AG04450 (cell line): ENCODE results near the gene LEPR. TPM values are rescaled to one million over a fixed set of nuclear protein-coding genes. Genes with fewer than 3 reads are reported as not detected.
A peak's percentile ranks its signal among the peaks of the same experiment; 100 is the strongest.

Experiments used
- CTCF ChIA-PET: fragments of 300-600, 350-600 bp; formaldehyde crosslinking; extraction: SDS; loops from one replicate; lab custom pipeline; 2022; ENCODE audit warnings: antibody characterized with exemption, inconsistent platforms; lab: Charles Lee
- POLR2A ChIA-PET: fragments of 350-600 bp; formaldehyde crosslinking; extraction: SDS; loops from one replicate; lab custom pipeline; 2021; ENCODE audit warnings: antibody characterized with exemption, inconsistent platforms; lab: Yijun Ruan, JAX
- DNase-seq: peaks from one replicate; pipeline ENCODE4 v3.0.0-alpha.2; 2011; ENCODE audit warnings: low read depth, low spot score
- H3K27ac ChIP-seq: one replicate; pipeline ENCODE4 v1.5.1; 2012; ENCODE audit warnings: low read depth, low read length, control low read depth
- H3K27me3 ChIP-seq: one replicate; pipeline ENCODE4 v1.6.0; 2012; ENCODE audit warnings: low read length; ENCODE audit not compliant: control insufficient read depth, insufficient read depth
- H3K4me3 ChIP-seq: 2 replicates; pipeline ENCODE4 v1.5.1; 2011; ENCODE audit warnings: mild to moderate bottlenecking, low read depth, low read length, control low read depth
- H3K9me3 ChIP-seq: 2 replicates; pipeline ENCODE4 v1.5.1; 2012; ENCODE audit warnings: low read length; ENCODE audit not compliant: control insufficient read depth, insufficient read depth
- polyA plus RNA-seq: library from polyadenylated mRNA; depleted of rRNA; stranded (reverse); fragments of >200 nt; gene quantifications from 2 replicates; pipeline ENCODE4 v1.2.3, GENCODE V29; 2011
- TF ChIP-seq, protein P1 (sequence below): IDR thresholded peaks from 2 replicates; pipeline ENCODE4 v1.5.1; 2011; ENCODE audit warnings: low read depth, low read length, control low read depth, inconsistent platforms

The LEPR gene
- polyA plus RNA-seq, 1 experiment, result 11.1 TPM

DNA sequence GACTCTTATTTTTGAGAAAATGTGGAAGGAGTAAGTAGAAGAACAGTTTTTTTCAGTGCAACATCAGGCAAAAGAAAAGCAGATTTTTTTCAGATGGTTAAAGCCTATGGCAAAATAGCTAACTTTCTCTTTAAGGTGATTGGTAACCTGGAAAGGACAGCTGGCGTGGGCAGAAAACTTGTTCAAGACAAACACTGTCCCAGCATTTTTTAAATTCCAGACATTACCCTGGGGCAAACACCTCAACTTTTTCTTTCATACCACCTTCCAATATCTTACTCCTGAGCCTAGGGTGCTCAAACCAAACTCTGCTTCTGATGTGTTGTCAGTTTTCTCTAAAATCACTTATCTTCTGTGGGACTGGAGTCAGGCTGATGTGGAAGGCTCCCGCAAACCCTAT is 2.7 kb upstream of the LEPR start:
- H3K9me3 ChIP-seq, result no peaks in the 10 kb centered on the region
- no peaks in the 10 kb centered on the region for H3K27me3 ChIP-seq
- POLR2A ChIA-PET, result no interaction called here
- no peak overlapping the region for H3K27ac ChIP-seq
- DNase-seq, result no peak
- TF ChIP-seq, protein P1, sequence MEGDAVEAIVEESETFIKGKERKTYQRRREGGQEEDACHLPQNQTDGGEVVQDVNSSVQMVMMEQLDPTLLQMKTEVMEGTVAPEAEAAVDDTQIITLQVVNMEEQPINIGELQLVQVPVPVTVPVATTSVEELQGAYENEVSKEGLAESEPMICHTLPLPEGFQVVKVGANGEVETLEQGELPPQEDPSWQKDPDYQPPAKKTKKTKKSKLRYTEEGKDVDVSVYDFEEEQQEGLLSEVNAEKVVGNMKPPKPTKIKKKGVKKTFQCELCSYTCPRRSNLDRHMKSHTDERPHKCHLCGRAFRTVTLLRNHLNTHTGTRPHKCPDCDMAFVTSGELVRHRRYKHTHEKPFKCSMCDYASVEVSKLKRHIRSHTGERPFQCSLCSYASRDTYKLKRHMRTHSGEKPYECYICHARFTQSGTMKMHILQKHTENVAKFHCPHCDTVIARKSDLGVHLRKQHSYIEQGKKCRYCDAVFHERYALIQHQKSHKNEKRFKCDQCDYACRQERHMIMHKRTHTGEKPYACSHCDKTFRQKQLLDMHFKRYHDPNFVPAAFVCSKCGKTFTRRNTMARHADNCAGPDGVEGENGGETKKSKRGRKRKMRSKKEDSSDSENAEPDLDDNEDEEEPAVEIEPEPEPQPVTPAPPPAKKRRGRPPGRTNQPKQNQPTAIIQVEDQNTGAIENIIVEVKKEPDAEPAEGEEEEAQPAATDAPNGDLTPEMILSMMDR, result no peak
- CTCF ChIA-PET, result interaction anchor here (1.6 to 3.2 kb wide), 2 partner anchors 13 to 270 kb away, joined by 6 to 13 read pairs; no protein-coding TSS in a partner anchor
- H3K4me3 ChIP-seq, result no peak overlapping the region

- H3K27ac ChIP-seq, result no peak overlapping the region
- H3K9me3 ChIP-seq, result no peaks in the 10 kb centered on the region
- DNase-seq, result no peak
- POLR2A ChIA-PET, result no interaction called here
- CTCF ChIA-PET, result interaction anchor here (0.6 to 3.2 kb wide), 4 partner anchors 12 to 360 kb away, joined by 3 to 13 read pairs (median 4); no protein-coding TSS in a partner anchor
- H3K4me3 ChIP-seq, result no peak overlapping the region
- TF ChIP-seq, protein P1, result no peak
- H3K27me3 ChIP-seq, result no peaks in the 10 kb centered on the region
Observed at GRCh38 chr1:65418522-65419185, 1.8 kb upstream of the LEPR start.

DNA sequence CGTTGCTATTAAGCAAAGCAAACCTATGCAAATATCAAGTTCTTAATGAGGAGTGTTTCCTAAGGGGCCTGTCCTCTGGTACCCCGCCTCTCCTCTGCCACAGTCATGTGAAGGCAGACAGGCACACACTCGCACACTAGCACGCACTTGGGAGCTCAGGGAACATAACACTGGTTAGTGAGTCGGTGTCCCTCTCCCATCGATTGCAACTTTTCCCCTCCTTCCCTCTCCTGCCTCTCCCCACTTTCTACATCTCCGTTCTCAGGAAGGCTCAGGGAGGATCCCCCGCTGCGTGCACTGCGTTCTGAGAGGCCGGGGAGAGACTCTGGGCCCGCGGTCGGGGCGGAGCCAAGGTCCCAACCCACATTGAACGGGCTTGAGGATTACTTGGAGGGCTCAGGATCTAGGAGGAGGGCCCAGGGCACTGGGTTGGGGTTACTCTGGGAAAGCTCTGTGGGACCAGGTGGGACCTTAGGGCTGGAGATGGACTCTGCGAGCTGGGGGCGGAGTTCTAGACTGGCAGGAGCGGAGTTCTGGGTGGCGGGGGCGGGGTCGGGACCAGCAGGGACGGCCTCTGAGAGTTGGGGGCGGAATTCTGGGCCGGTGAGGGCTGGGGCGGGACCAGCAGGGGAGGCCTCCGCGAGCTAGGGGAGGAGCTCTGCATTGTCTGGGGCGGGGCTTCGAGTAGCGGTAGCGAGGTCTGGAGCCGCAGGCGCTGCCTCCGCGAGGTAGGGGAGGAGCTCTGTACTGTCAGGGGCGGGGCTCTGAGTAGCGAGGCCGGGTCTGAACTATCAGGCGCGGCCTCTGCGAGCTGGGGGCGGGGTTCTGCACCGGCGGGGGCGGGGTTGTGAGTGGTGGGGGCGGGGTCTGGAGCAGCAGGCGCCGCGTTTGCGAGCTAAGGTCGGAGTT is 533 bp upstream of the LEPR start:
- ChIA-PET POLR2A (interaction anchor here (0.6 kb wide), 1 partner anchor 1386 kb away, joined by 3 read pairs; no protein-coding TSS in a partner anchor), CTCF (interaction anchor here (0.6 to 3.2 kb wide), 10 partner anchors 8 to 361 kb away, joined by 3 to 14 read pairs (median 4); no protein-coding TSS in a partner anchor)
- Histone ChIP-seq H3K27ac (peak overlapping the region; percentile 65), H3K9me3 (no peaks in the 10 kb centered on the region), H3K27me3 (no peaks in the 10 kb centered on the region), H3K4me3 (peak overlapping the region; percentile 73)
- DNase-seq, result peak; percentile 96
- TF ChIP-seq, protein P1, result no peak

GRCh38 chr1:65421351-65422025 is 1.0 kb downstream of the LEPR start:
- POLR2A ChIA-PET, result no interaction called here
- TF ChIP-seq, protein P1, result no peak
- no peak for DNase-seq
- peak overlapping the region; percentile 98 for H3K27ac ChIP-seq
- H3K27me3 ChIP-seq, result no peaks in the 10 kb centered on the region
- CTCF ChIA-PET, result interaction anchor here (1.3 to 1.4 kb wide), 3 partner anchors 9 to 266 kb away, joined by 3 to 7 read pairs (median 6); no protein-coding TSS in a partner anchor
- H3K4me3 ChIP-seq, result peak overlapping the region; percentile 82
- H3K9me3 ChIP-seq, result no peaks in the 10 kb centered on the region
